Measurements from ENCODE around the gene TPBGL.

DNA sequence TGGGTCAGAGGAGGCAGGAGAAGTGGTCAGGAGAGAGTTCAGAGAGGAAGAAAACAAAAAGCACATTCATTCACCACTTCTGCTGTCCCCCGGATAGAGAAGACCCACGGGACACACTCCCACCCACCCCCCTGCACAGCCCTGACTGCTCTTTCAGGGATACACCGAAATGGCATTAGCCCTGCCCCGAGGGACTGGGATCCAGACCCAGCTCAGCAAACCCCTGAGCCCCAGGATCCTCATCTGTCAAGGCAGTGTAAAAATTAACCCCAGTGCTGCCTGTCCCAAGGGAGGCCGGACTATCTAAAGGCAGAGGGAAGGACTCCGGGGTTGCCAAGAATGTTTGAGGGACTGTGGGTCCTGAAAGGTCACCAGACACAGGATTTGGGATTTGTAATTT lies 31.2 kb downstream of the TPBGL start:
- TF ChIP-seq POLR2A (IDR thresholded peaks at IDR 0.05; ENCODE audit: low read length) (no peak), GATA1 (IDR thresholded peaks at IDR 0.05; ENCODE audit: low read depth, low read length) (no peak)
